Measurements from ENCODE around the gene FAM53A. TPM values are rescaled to one million over a fixed set of nuclear protein-coding genes. Genes with fewer than 3 reads are reported as not detected.

The FAM53A gene
- polyA plus RNA-seq, 1 experiment = 1.1 TPM

- Histone ChIP-seq H3K4me3 (ENCODE audit: low read depth, low read length) (no peak overlapping the region), H3K27me3 (ENCODE audit: control insufficient read depth, insufficient read depth, low read length) (peaks cover 11% of the 10 kb centered on the region), H3K9me3 (ENCODE audit: control insufficient read depth, insufficient read depth, low read length) (peaks cover 17% of the 10 kb centered on the region; the same call in 1 of the 2 replicates), H3K27ac (ENCODE audit: low read depth, low read length) (no peak overlapping the region)
- ChIA-PET POLR2A (no interaction called here), CTCF (no interaction called here)
- TF ChIP-seq CTCF (IDR thresholded peaks at IDR 0.05; ENCODE audit: low read depth, low read length) = no peak
- no peak for DNase-seq (ENCODE audit: low read depth, low spot score)
These were observed 85.7 kb downstream of the FAM53A start for GRCh38 chr4:1598206-1599025.

- no peak for DNase-seq (ENCODE audit: low read depth, low spot score)
- Histone ChIP-seq H3K27ac (ENCODE audit: low read depth, low read length) (no peak overlapping the region), H3K9me3 (ENCODE audit: control insufficient read depth, insufficient read depth, low read length) (peaks cover 24% of the 10 kb centered on the region; the same call in 1 of the 2 replicates), H3K4me3 (ENCODE audit: low read depth, low read length) (no peak overlapping the region), H3K27me3 (ENCODE audit: control insufficient read depth, insufficient read depth, low read length) (peaks cover 7% of the 10 kb centered on the region)
- POLR2A ChIA-PET = no interaction called here
- no peak for TF ChIP-seq CTCF (IDR thresholded peaks at IDR 0.05; ENCODE audit: low read depth, low read length)
- CTCF ChIA-PET = no interaction called here
These were observed 86.8 kb downstream of the FAM53A start for GRCh38 chr4:1597021-1597931.

- ChIA-PET POLR2A (no interaction called here), CTCF (no interaction called here)
- H3K9me3 ChIP-seq (ENCODE audit: control insufficient read depth, insufficient read depth, low read length) = peaks cover 33% of the 10 kb centered on the region
- H3K4me3 ChIP-seq (ENCODE audit: low read depth, low read length) = no peak overlapping the region
- DNase-seq (ENCODE audit: low read depth, low spot score) = no peak
- H3K27ac ChIP-seq (ENCODE audit: low read depth, low read length) = no peak overlapping the region
- TF ChIP-seq CTCF (IDR thresholded peaks at IDR 0.05; ENCODE audit: low read depth, low read length) = no peak
- H3K27me3 ChIP-seq (ENCODE audit: control insufficient read depth, insufficient read depth, low read length) = peaks cover 3% of the 10 kb centered on the region
These were observed 87.7 kb downstream of the FAM53A start for GRCh38 chr4:1596393-1596792.

GRCh38 chr4:1595789-1596325, 88.3 kb downstream of the FAM53A start:
- DNase-seq (ENCODE audit: low read depth, low spot score) = no peak
- ChIA-PET POLR2A (no interaction called here), CTCF (no interaction called here)
- no peak overlapping the region for H3K27ac ChIP-seq (ENCODE audit: low read depth, low read length)
- no peak overlapping the region for H3K4me3 ChIP-seq (ENCODE audit: low read depth, low read length)
- no peak for TF ChIP-seq CTCF (IDR thresholded peaks at IDR 0.05; ENCODE audit: low read depth, low read length)
- peaks cover 6% of the 10 kb centered on the region for H3K27me3 ChIP-seq (ENCODE audit: control insufficient read depth, insufficient read depth, low read length)
- peaks cover 36% of the 10 kb centered on the region for H3K9me3 ChIP-seq (ENCODE audit: control insufficient read depth, insufficient read depth, low read length)
